Nephron (organoid): ENCODE measurements around the gene AAK1.

ENCODE experiments used
- H3K27ac Mint-ChIP-seq, 3 experiments: 2 replicates each; pipeline ENCODE4 v1.8.0; 2020; ENCODE audit warnings: mixed read lengths in 3 of 3, mild to moderate bottlenecking in 2 of 3, moderate library complexity in 1 of 3
- H3K27me3 Mint-ChIP-seq: 2 replicates; pipeline ENCODE4 v1.8.0; 2021; ENCODE audit warnings: low read depth, mild to moderate bottlenecking, moderate library complexity, mixed read lengths
- H3K36me3 Mint-ChIP-seq: 2 replicates; pipeline ENCODE4 v1.8.0; 2020; ENCODE audit warnings: low read depth, mixed read lengths
- H3K4me1 Mint-ChIP-seq: 2 replicates; pipeline ENCODE4 v1.8.0; 2020; ENCODE audit warnings: mixed read lengths
- H3K4me3 Mint-ChIP-seq, 3 experiments: 2 replicates each; pipeline ENCODE4 v1.8.0; 2020; ENCODE audit warnings: mild to moderate bottlenecking in 3 of 3, mixed read lengths in 3 of 3, moderate library complexity in 2 of 3
- H3K9me3 Mint-ChIP-seq: 2 replicates; pipeline ENCODE4 v1.8.0; 2020; ENCODE audit warnings: mixed read lengths
- CTCF ChIP-seq, 3 experiments: fragments of 200-600 bp; sonication (generic); IDR thresholded peaks; one replicate each; pipeline ENCODE4 v1.5.0; 2021; ENCODE audit warnings: antibody characterized with exemption in 3 of 3; ENCODE audit not compliant: unreplicated experiment in 3 of 3

AAK1 gene

DNA sequence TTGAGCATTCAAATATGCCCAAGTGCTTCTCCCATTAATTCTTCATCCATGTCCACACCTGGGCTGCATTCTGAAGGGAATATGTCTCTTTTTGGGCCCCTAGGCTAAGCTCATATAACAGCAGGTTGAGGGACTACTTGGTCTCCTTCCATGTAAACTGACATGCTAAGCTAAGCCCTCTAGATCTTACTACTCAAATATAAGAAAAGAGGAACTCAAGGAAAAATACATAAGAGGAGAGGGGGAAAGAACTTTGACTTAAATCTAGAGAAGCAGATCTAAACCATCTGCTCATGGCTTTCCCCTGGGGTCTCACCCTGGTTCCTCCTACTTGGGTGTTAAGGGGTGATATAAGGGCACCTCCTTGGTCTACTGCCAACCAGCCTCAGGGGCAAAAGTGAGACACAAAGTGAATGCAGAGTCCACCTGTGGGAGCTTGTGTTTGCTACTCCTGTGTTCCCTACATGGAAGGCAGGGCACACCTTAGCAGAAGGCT is 186.5 kb downstream of the AAK1 start:
- H3K27ac Mint-ChIP-seq, result no peak overlapping the region
- no peaks in the 10 kb centered on the region for H3K4me1 Mint-ChIP-seq
- H3K9me3 Mint-ChIP-seq, result no peaks in the 10 kb centered on the region
- peaks cover 8% of the 10 kb centered on the region for H3K36me3 Mint-ChIP-seq
- H3K27me3 Mint-ChIP-seq, result no peaks in the 10 kb centered on the region
- no peak for TF ChIP-seq CTCF (IDR thresholded peaks at IDR 0.05; ENCODE audit: unreplicated experiment in 3 of 3)
- H3K4me3 Mint-ChIP-seq, result no peak overlapping the region

- Mint-ChIP-seq H3K4me3 (no peak overlapping the region), H3K4me1 (no peaks in the 10 kb centered on the region), H3K27ac (no peak overlapping the region), H3K36me3 (peaks cover 4% of the 10 kb centered on the region), H3K9me3 (no peaks in the 10 kb centered on the region), H3K27me3 (no peaks in the 10 kb centered on the region)
- TF ChIP-seq CTCF (IDR thresholded peaks at IDR 0.05; ENCODE audit: unreplicated experiment in 3 of 3), result no peak
Observed at GRCh38 chr2:69456154-69456553, 187.4 kb downstream of the AAK1 start.

- Mint-ChIP-seq H3K9me3 (no peaks in the 10 kb centered on the region), H3K4me3 (no peak overlapping the region), H3K27ac (no peak overlapping the region), H3K36me3 (peaks cover 2% of the 10 kb centered on the region), H3K4me1 (no peaks in the 10 kb centered on the region), H3K27me3 (no peaks in the 10 kb centered on the region)
- TF ChIP-seq CTCF (IDR thresholded peaks at IDR 0.05; ENCODE audit: unreplicated experiment in 3 of 3), result no peak
Observed at GRCh38 chr2:69454976-69455375, 188.6 kb downstream of the AAK1 start.

DNA sequence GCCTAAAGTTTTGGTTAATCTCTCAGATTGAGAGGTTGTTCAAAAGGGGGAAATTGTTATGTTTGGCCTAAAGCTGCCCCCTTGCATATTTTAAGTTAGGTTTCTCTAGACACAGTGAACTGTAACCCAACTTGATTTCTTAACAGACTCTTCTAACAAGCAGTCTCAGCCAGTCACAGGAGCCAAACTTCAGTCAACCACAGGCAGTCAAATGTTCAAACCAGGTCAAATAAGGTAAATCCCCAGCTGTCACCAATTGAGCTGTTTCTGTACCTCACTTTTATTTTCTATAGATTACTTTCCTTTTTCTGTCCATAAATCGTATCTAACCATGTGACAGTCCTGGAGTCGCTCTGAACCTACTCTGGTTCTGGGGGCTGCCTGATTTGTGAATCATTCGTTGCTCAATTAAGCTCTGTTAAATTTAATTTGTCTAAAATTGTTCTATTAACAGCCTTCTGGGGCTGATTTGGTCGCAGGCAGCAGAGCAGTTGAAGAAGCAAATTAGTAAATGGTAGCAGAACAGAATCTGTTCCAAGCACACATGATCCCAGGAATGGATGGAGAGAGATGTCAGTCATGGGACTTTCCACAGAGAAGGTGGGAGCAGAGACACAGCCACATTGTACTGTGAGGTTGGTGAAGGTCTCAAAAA is 189.9 kb downstream of the AAK1 start:
- Mint-ChIP-seq H3K27me3 (no peaks in the 10 kb centered on the region), H3K36me3 (no peaks in the 10 kb centered on the region), H3K27ac (no peak overlapping the region), H3K9me3 (no peaks in the 10 kb centered on the region), H3K4me1 (no peaks in the 10 kb centered on the region), H3K4me3 (no peak overlapping the region)
- no peak for TF ChIP-seq CTCF (IDR thresholded peaks at IDR 0.05; ENCODE audit: unreplicated experiment in 3 of 3)

DNA sequence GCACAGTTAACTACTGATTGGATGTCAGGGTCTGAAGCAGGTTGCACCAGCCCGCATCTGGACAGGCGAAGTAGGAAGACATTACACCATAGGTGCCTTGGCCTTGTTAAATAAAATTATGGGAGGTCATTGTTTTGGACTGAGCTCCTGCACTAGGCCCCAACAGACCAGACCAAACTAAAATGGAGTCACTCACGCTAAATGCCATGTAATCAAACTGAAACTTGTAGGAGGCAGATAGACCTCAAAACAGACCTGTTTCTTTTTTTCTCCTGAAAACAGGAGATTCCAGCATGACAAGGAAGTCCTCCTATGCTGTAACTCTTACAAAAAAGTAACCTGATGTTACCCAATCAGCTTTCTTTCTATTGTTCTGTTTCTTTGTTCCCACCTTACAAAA is 190.9 kb downstream of the AAK1 start:
- H3K27ac Mint-ChIP-seq, result no peak overlapping the region
- no peak overlapping the region for H3K4me3 Mint-ChIP-seq
- H3K9me3 Mint-ChIP-seq, result no peaks in the 10 kb centered on the region
- no peaks in the 10 kb centered on the region for H3K36me3 Mint-ChIP-seq
- TF ChIP-seq CTCF (IDR thresholded peaks at IDR 0.05; ENCODE audit: unreplicated experiment in 3 of 3), result no peak
- no peaks in the 10 kb centered on the region for H3K4me1 Mint-ChIP-seq
- H3K27me3 Mint-ChIP-seq, result no peaks in the 10 kb centered on the region

DNA sequence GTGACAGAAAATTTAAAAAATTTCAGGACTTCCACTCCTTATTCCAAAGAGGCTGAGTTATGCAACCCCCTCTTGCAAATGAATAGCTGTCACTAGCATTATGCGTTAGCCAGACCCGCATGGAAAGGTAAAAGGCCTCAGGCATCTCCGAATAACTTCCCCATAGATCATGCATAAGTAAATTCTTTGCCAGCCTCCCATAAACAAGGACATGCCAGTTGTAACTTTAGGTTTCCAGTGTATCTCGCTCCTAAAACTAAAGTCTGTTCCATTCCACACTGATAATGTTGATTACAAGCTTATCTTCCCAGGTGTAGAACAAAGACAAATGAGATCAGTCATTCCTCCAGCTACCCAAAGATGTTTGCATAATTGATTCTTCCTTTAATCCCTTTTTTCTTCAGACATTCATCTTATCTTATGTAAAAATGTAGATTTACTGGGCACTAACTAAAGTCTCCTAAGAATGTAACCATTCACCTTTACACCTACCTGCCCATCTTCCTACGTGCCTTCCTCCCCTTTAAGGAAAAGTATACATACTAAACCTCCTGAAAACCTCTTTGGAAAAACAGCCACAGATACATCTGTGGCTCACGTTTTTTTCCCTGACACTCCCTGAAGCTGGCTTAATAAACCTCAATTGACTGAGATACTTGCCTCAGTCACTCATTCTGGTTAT is 192.7 kb downstream of the AAK1 start:
- no peak overlapping the region for H3K4me3 Mint-ChIP-seq
- H3K27me3 Mint-ChIP-seq, result no peaks in the 10 kb centered on the region
- H3K4me1 Mint-ChIP-seq, result no peaks in the 10 kb centered on the region
- H3K36me3 Mint-ChIP-seq, result no peaks in the 10 kb centered on the region
- no peaks in the 10 kb centered on the region for H3K9me3 Mint-ChIP-seq
- H3K27ac Mint-ChIP-seq, result no peak overlapping the region
- TF ChIP-seq CTCF (IDR thresholded peaks at IDR 0.05; ENCODE audit: unreplicated experiment in 3 of 3), result no peak
